H9 (cell line): ENCODE data around the gene GNAI2. TPM values are rescaled to one million over a fixed set of nuclear protein-coding genes. Genes with fewer than 3 reads are reported as not detected.
A peak's percentile ranks its signal among the peaks of the same experiment; 100 is the strongest.

Experiments
- DNase-seq: peaks from one replicate; pipeline ENCODE4 v3.0.0-alpha.2; 2017
- H2AFZ ChIP-seq: one replicate; pipeline ENCODE4 v1.6.1; 2013; ENCODE audit warnings: mild to moderate bottlenecking, low read length, control low read depth, moderate library complexity
- H2AK5ac ChIP-seq: 2 replicates; pipeline ENCODE4 v1.6.1; 2013; ENCODE audit warnings: low read length, control low read depth, mixed read lengths; ENCODE audit not compliant: insufficient read length
- H2BK120ac ChIP-seq: one replicate; pipeline ENCODE4 v1.6.1; 2013; ENCODE audit warnings: low read depth, mild to moderate bottlenecking, low read length, control low read depth, inconsistent platforms; ENCODE audit not compliant: poor library complexity, severe bottlenecking
- H2BK12ac ChIP-seq: 2 replicates; pipeline ENCODE4 v1.6.1; 2013; ENCODE audit warnings: low read length, control low read depth, mixed read lengths, low read depth; ENCODE audit not compliant: insufficient read length
- H2BK15ac ChIP-seq: 2 replicates; pipeline ENCODE4 v1.6.1; 2013; ENCODE audit warnings: low read depth, low read length, control low read depth
- H2BK20ac ChIP-seq: one replicate; pipeline ENCODE4 v1.6.1; 2013; ENCODE audit warnings: low read depth, mild to moderate bottlenecking, low read length, control low read depth, inconsistent platforms; ENCODE audit not compliant: poor library complexity, severe bottlenecking
- H2BK5ac ChIP-seq: 2 replicates; pipeline ENCODE4 v1.6.1; 2013; ENCODE audit warnings: low read length, control low read depth, mixed read lengths; ENCODE audit not compliant: insufficient read length
- H3K14ac ChIP-seq: 2 replicates; pipeline ENCODE4 v1.6.1; 2013; ENCODE audit warnings: low read length, control low read depth; ENCODE audit not compliant: insufficient read depth
- H3K18ac ChIP-seq: 2 replicates; pipeline ENCODE4 v1.6.1; 2013; ENCODE audit warnings: low read depth, mild to moderate bottlenecking, mixed read lengths, low read length, control low read depth; ENCODE audit not compliant: insufficient read length
- H3K23ac ChIP-seq: 2 replicates; pipeline ENCODE4 v1.6.1; 2013; ENCODE audit warnings: low read length, control low read depth, mixed read lengths, low read depth; ENCODE audit not compliant: insufficient read length
- H3K23me2 ChIP-seq: 2 replicates; pipeline ENCODE4 v1.6.1; 2013; ENCODE audit warnings: low read depth, mild to moderate bottlenecking, mixed read lengths, low read length, control low read depth; ENCODE audit not compliant: insufficient read length, poor library complexity, severe bottlenecking
- H3K27ac ChIP-seq: 2 replicates; pipeline ENCODE4 v1.5.1; 2013; ENCODE audit warnings: low read length, control low read depth, mixed read lengths, low read depth; ENCODE audit not compliant: insufficient read length
- H3K27me3 ChIP-seq: 2 replicates; pipeline ENCODE4 v1.6.1; 2013; ENCODE audit warnings: low read length, control low read depth, inconsistent platforms; ENCODE audit not compliant: insufficient read depth
- H3K4ac ChIP-seq: 2 replicates; pipeline ENCODE4 v1.6.1; 2013; ENCODE audit warnings: low read depth, mild to moderate bottlenecking, control low read depth, inconsistent platforms, low read length, moderate library complexity
- H3K4me1 ChIP-seq: 2 replicates; pipeline ENCODE4 v1.6.1; 2013; ENCODE audit warnings: low read length, control low read depth, inconsistent platforms; ENCODE audit not compliant: insufficient read depth
- H3K4me2 ChIP-seq: 2 replicates; pipeline ENCODE4 v1.6.1; 2013; ENCODE audit warnings: low read length, control low read depth, mixed read lengths; ENCODE audit not compliant: insufficient read length, insufficient read depth
- H3K56ac ChIP-seq: 2 replicates; pipeline ENCODE4 v1.6.1; 2013; ENCODE audit warnings: low read depth, mild to moderate bottlenecking, mixed read lengths, low read length, control low read depth; ENCODE audit not compliant: insufficient read length
- H3K79me1 ChIP-seq: 2 replicates; pipeline ENCODE4 v1.6.1; 2013; ENCODE audit warnings: low read depth, mild to moderate bottlenecking, moderate library complexity, low read length, control low read depth, inconsistent platforms; ENCODE audit not compliant: insufficient read depth, poor library complexity, severe bottlenecking
- H3K79me2 ChIP-seq: 2 replicates; pipeline ENCODE4 v1.6.1; 2013; ENCODE audit warnings: low read length, control low read depth, inconsistent platforms; ENCODE audit not compliant: insufficient read depth
- H3K9ac ChIP-seq: 2 replicates; pipeline ENCODE4 v1.6.1; 2013; ENCODE audit warnings: low read length, control low read depth, mixed read lengths; ENCODE audit not compliant: insufficient read length; ENCODE audit errors: extremely low read depth
- H3K9me3 ChIP-seq: one replicate; pipeline ENCODE4 v1.6.1; 2013; ENCODE audit warnings: low read depth, low read length, inconsistent platforms; ENCODE audit not compliant: control insufficient read depth
- H3T11ph ChIP-seq: one replicate; pipeline ENCODE4 v1.6.1; 2013; ENCODE audit warnings: mild to moderate bottlenecking, low read length, control low read depth, inconsistent platforms
- H4K20me1 ChIP-seq: one replicate; pipeline ENCODE4 v1.6.1; 2013; ENCODE audit not compliant: control insufficient read depth, insufficient read length, insufficient read depth
- H4K5ac ChIP-seq: 2 replicates; pipeline ENCODE4 v1.6.1; 2013; ENCODE audit warnings: low read depth, mild to moderate bottlenecking, mixed read lengths, low read length, control low read depth; ENCODE audit not compliant: insufficient read length
- H4K8ac ChIP-seq: replicated peaks from 2 replicates; pipeline ENCODE4 v1.6.1; 2013; ENCODE audit warnings: low read length, control low read depth, mixed read lengths, low read depth; ENCODE audit not compliant: insufficient read length
- H4K91ac ChIP-seq: 2 replicates; pipeline ENCODE4 v1.6.1; 2013; ENCODE audit warnings: low read depth, mild to moderate bottlenecking, moderate library complexity, mixed read lengths, low read length, control low read depth; ENCODE audit not compliant: insufficient read length
- H3K27ac Mint-ChIP-seq, 3 experiments: 2 replicates in 2 of 3; 3 replicates in 1 of 3; pipeline ENCODE4 v1.8.0; 2020 to 2021; ENCODE audit warnings: mixed read lengths in 3 of 3, mild to moderate bottlenecking in 1 of 3, moderate library complexity in 1 of 3
- H3K27me3 Mint-ChIP-seq: 2 replicates; pipeline ENCODE4 v1.8.0; 2021; ENCODE audit warnings: low read depth, mild to moderate bottlenecking, moderate library complexity, mixed read lengths
- H3K36me3 Mint-ChIP-seq, 3 experiments: 2 replicates in 2 of 3; 3 replicates in 1 of 3; pipeline ENCODE4 v1.8.0; 2020 to 2021; ENCODE audit warnings: low read depth in 3 of 3, mixed read lengths in 3 of 3; ENCODE audit not compliant: insufficient read depth in 1 of 3
- H3K4me1 Mint-ChIP-seq, 2 experiments: 2 replicates each; pipeline ENCODE4 v1.8.0; 2020; ENCODE audit warnings: mixed read lengths in 2 of 2
- H3K4me3 Mint-ChIP-seq, 2 experiments: 2 replicates in 1 of 2; 3 replicates in 1 of 2; pipeline ENCODE4 v1.8.0; 2020 to 2021; ENCODE audit warnings: mild to moderate bottlenecking in 2 of 2, mixed read lengths in 2 of 2, moderate library complexity in 1 of 2
- H3K9me3 Mint-ChIP-seq, 2 experiments: 2 replicates in 1 of 2; 3 replicates in 1 of 2; pipeline ENCODE4 v1.8.0; 2020; ENCODE audit warnings: mild to moderate bottlenecking in 2 of 2, mixed read lengths in 2 of 2, moderate library complexity in 1 of 2
- WGBS: extraction: QIAGEN DNeasy Blood & Tissue Kit; methylation state at CpG from one replicate; pipeline ENCODE4 v1.1.7; 2013; ENCODE audit warnings: missing lambda C conversion rate, low lambda C conversion rate, mixed read lengths; ENCODE audit not compliant: insufficient read length; ENCODE audit errors: extremely low coverage; 5-methylcytosine and 5-hydroxymethylcytosine counted together
- total RNA-seq: library from RNA; stranded (reverse); gene quantifications from 2 replicates; pipeline ENCODE4 v1.2.1, GENCODE V29; 2021
- TF ChIP-seq, protein P1 (sequence below): fragments of 200-600 bp; sonication (generic); conservative IDR thresholded peaks from 3 replicates; pipeline ENCODE4 v1.8.0; 2021; ENCODE audit warnings: antibody characterized with exemption, mild to moderate bottlenecking

GNAI2 gene
- total RNA-seq, 1 experiment from 2014 or later, result 218 TPM

DNA sequence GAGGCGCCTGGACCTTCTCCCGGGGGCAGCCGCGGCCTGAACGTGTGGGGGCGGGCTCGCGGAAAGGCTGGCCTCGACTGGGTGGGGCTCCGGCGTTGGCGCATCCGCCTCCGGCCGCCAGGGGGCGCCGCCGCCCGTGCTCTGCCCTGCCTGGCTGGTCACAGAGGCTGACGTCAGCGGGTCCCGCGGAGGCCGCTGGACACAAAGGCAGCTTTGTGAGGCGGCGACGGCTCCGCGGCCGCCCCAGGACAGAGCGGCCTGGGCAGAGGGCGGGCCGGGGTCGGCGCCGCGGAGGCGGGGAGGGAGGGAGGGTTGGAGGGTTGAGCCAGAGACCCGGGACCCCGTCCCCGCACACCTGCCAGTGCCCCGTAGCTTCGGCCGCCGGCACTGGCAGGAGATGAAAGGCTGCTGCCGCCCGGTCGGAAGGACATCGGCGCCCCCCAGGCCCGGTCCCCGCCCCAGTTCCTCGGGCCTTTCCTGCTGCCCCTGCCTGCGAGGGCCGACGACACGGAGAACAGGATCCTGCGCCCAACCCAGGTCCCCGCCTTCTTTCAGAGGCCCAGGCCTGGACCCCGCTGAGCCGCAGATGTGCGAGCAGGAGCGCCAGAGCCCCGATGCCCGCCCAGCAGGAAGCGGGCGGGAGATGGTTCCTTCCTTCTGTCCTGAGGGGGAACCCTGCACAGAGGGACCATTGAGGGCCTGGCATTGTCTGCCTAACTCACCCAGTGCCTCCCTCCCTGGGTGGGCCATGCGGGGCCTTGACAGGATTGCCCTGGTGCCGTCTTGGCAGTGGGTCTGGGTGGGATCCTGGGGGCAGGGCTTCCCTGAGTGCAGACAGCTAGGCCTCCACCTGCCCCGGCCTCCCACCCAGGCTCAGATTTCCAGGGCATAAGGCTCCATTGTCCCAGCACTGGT is 24.3 kb downstream of the GNAI2 start:
- peak overlapping the region; percentile 40 to 91 (median 73); a peak in 3 of 7 replicates for H3K27ac Mint-ChIP-seq

More for the DNA sequence above, 24.3 kb downstream of the GNAI2 start:
- H3K9me3 ChIP-seq, result no peaks in the 10 kb centered on the region
- TF ChIP-seq, protein P1, sequence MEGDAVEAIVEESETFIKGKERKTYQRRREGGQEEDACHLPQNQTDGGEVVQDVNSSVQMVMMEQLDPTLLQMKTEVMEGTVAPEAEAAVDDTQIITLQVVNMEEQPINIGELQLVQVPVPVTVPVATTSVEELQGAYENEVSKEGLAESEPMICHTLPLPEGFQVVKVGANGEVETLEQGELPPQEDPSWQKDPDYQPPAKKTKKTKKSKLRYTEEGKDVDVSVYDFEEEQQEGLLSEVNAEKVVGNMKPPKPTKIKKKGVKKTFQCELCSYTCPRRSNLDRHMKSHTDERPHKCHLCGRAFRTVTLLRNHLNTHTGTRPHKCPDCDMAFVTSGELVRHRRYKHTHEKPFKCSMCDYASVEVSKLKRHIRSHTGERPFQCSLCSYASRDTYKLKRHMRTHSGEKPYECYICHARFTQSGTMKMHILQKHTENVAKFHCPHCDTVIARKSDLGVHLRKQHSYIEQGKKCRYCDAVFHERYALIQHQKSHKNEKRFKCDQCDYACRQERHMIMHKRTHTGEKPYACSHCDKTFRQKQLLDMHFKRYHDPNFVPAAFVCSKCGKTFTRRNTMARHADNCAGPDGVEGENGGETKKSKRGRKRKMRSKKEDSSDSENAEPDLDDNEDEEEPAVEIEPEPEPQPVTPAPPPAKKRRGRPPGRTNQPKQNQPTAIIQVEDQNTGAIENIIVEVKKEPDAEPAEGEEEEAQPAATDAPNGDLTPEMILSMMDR, result peak; percentile 99
- H3K9ac ChIP-seq, result peak overlapping the region; percentile 21
- peaks cover 28 to 54% of the 10 kb centered on the region in 2 experiments for H3K4me1 Mint-ChIP-seq
- no CpG with 5 or more reads among the region's 70 CpGs for WGBS
- no peaks in the 10 kb centered on the region for H3K79me1 ChIP-seq
- H2BK120ac ChIP-seq, result no peak overlapping the region
- no peak overlapping the region for H2AFZ ChIP-seq
- no peak overlapping the region for H2BK20ac ChIP-seq
- H3K27me3 Mint-ChIP-seq, result peaks cover 1% of the 10 kb centered on the region; the same call in 1 of the 2 replicates
- H2BK12ac ChIP-seq, result no peak overlapping the region
- H3K79me2 ChIP-seq, result no peaks in the 10 kb centered on the region
- no peak overlapping the region for H4K5ac ChIP-seq
- peak overlapping the region; percentile 34 for H4K91ac ChIP-seq
- no peak overlapping the region for H3K27ac ChIP-seq
- H3K36me3 Mint-ChIP-seq, result peaks cover 14 to 33% (median 29%) of the 10 kb centered on the region in 3 experiments; a peak in 6 of 7 replicates
- H3K18ac ChIP-seq, result peak overlapping the region; percentile 93
- peaks cover 3% of the 10 kb centered on the region; the same call in 1 of the 2 replicates for H3K4me1 ChIP-seq
- no peaks in the 10 kb centered on the region for H4K20me1 ChIP-seq
- H3K9me3 Mint-ChIP-seq, result no peaks in the 10 kb centered on the region
- no peak overlapping the region for H3K23ac ChIP-seq
- peak overlapping the region; percentile 30 for H3K4me2 ChIP-seq
- DNase-seq, result peak; percentile 95
- no peak overlapping the region for H2BK15ac ChIP-seq
- no peak overlapping the region for H2AK5ac ChIP-seq
- no peak overlapping the region for H3K56ac ChIP-seq
- H3K4ac ChIP-seq, result no peak overlapping the region; the same call in 1 of the 2 replicates
- no peaks in the 10 kb centered on the region for H3K27me3 ChIP-seq
- no peak overlapping the region for H2BK5ac ChIP-seq
- H4K8ac ChIP-seq, result no peak overlapping the region
- H3K14ac ChIP-seq, result peak overlapping the region; percentile 93; the same call in 1 of the 2 replicates
- H3K4me3 Mint-ChIP-seq, result peak overlapping the region; percentile 57 to 74
- H3K23me2 ChIP-seq, result no peaks in the 10 kb centered on the region
- no peak overlapping the region for H3T11ph ChIP-seq
